Measurements from ENCODE around the gene PLA2G7.

The PLA2G7 gene

GRCh38 chr6:46689657-46690056 is 45.5 kb downstream of the PLA2G7 start:
- DNase-seq (ENCODE audit: low read depth in 2 of 3, low spot score in 2 of 3) = no peak

GRCh38 chr6:46688966-46689335 is 46.2 kb downstream of the PLA2G7 start:
- no peak for DNase-seq (ENCODE audit: low read depth in 2 of 3, low spot score in 2 of 3)

GRCh38 chr6:46688117-46688965 is 46.8 kb downstream of the PLA2G7 start:
- no peak for DNase-seq (ENCODE audit: low read depth in 2 of 3, low spot score in 2 of 3)

- DNase-seq (ENCODE audit: low read depth in 2 of 3, low spot score in 2 of 3) = no peak
Observed at GRCh38 chr6:46687619-46688097, 47.5 kb downstream of the PLA2G7 start, which contains the start of gene TDRD6. TSS of gene TDRD6 (plus strand) at chr6:46687885. CDS start at chr6:46688129, 244 bp downstream.

- no peak for DNase-seq (ENCODE audit: low read depth in 2 of 3, low spot score in 2 of 3)
Observed at GRCh38 chr6:46684771-46685170, 50.4 kb downstream of the PLA2G7 start.

- DNase-seq (ENCODE audit: low read depth in 2 of 3, low spot score in 2 of 3) = no peak
Observed at GRCh38 chr6:46677314-46677654, 57.9 kb downstream of the PLA2G7 start.

GRCh38 chr6:46676604-46677313 is 58.4 kb downstream of the PLA2G7 start:
- no peak for DNase-seq (ENCODE audit: low read depth in 2 of 3, low spot score in 2 of 3)

- no peak for DNase-seq (ENCODE audit: low read depth in 2 of 3, low spot score in 2 of 3)
Observed at GRCh38 chr6:46674410-46674809, 60.8 kb downstream of the PLA2G7 start.

GRCh38 chr6:46667377-46667776 is 67.8 kb downstream of the PLA2G7 start:
- no peak for DNase-seq (ENCODE audit: low read depth in 2 of 3, low spot score in 2 of 3)

- DNase-seq (ENCODE audit: low read depth in 2 of 3, low spot score in 2 of 3) = no peak
Observed at GRCh38 chr6:46661483-46661882, 73.7 kb downstream of the PLA2G7 start.

- no peak for DNase-seq (ENCODE audit: low read depth in 2 of 3, low spot score in 2 of 3)
Observed at GRCh38 chr6:46657642-46658041, 77.5 kb downstream of the PLA2G7 start.

GRCh38 chr6:46655803-46656202 is 79.4 kb downstream of the PLA2G7 start:
- no peak for DNase-seq (ENCODE audit: low read depth in 2 of 3, low spot score in 2 of 3)

Data from activated CD8-positive, alpha-beta memory T cell treated with anti-CD3 and anti-CD28 coated beads for 48 hours (primary cell).